Left cardiac atrium (tissue), 4 donors: ENCODE measurements around the gene ARL17B. TPM values are rescaled to one million over a fixed set of nuclear protein-coding genes. Genes with fewer than 3 reads are reported as not detected.
"Not testable (repeated sequence)": the region's sequence is repeated elsewhere in the genome, so short reads cannot be mapped to it uniquely, and the experiment has no call there.

Experiments
- ATAC-seq, 2 donors: fragments of 200-7000 bp; cut with Tn5 transposase; one replicate each; pipeline ENCODE4 v1.9.1; 2020; ENCODE audit warnings: mild to moderate bottlenecking in 2 of 2, moderate library complexity in 2 of 2
- DNase-seq: peaks from one replicate; pipeline ENCODE4 v3.0.0-alpha.2; 2020
- intact Hi-C, 2 donors: fragments of 100-400 bp; cut with DNase I; formaldehyde crosslinking; loops; one replicate each; pipeline versions ENCODE4 v1.14.1 to v1.15.1; 2022 to 2023
- long read RNA-seq: library from polyadenylated mRNA; unstranded; transcript quantifications from one replicate; pipeline ENCODE4 v2.0.0, GENCODE V29; 2021
- total RNA-seq, 2 donors: library from RNA; stranded (reverse); fragmentation: NEBNext Ultra II Directional; extraction: Animal tissue kit (Norgen Biotek cat#: 25700); gene quantifications; one replicate each; pipeline ENCODE4 v1.2.1, GENCODE V29; 2021
- donor health status: DM: no; HTN: yes; CAD: no.
- donor health status: DM: no; HTN: yes; CAD: no; lungs with severe emphysema.
- donor health status: DM: yes; HTN: yes; CAD: no.
- donor health status: Dilated cardiomyopathy.

ARL17B gene
- total RNA-seq: 10 to 100 TPM in 1 of 2 donors, 1 to 10 TPM in 1; 9.8 to 19.1 TPM
- long read RNA-seq, partial matches to known transcripts: 0 of 4 reads
- long read RNA-seq, other reads (novel, unspliced or antisense): 4 of 4 reads

GRCh38 chr17:46361755-46362154 is at the start of gene ARL17B:
Gene ARL17B (minus strand): TSS chr17:46361766. CDS start chr17:46358397, 3,369 bp downstream.
- peak; percentile 99 for ATAC-seq
- DNase-seq: peak; percentile 85
- intact Hi-C loops: not testable (repeated sequence)

GRCh38 chr17:46409864-46410263 is 48.3 kb upstream of the ARL17B start:
- intact Hi-C loops, DNase-seq, ATAC-seq: not testable (repeated sequence)

DNA sequence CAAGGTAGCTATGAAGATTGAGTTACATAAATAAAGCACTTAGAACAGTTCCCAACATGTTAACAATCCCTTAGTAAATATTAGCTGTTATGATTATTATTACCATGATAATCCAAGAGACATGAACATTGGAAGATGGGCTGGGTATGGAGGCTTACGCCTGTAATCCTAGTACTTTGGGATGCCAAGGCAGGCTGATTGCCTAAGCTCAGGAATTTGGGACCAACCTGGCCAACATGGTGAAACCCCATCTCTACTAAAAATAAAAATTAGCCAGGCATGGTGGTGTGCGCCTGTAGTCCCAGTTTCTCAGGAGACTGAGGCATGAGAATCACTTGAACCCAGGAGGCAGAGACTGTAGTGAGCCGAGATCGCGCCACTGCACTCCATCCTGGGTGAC is 45.6 kb upstream of the ARL17B start:
- ATAC-seq, DNase-seq, intact Hi-C loops: not testable (repeated sequence)

DNA sequence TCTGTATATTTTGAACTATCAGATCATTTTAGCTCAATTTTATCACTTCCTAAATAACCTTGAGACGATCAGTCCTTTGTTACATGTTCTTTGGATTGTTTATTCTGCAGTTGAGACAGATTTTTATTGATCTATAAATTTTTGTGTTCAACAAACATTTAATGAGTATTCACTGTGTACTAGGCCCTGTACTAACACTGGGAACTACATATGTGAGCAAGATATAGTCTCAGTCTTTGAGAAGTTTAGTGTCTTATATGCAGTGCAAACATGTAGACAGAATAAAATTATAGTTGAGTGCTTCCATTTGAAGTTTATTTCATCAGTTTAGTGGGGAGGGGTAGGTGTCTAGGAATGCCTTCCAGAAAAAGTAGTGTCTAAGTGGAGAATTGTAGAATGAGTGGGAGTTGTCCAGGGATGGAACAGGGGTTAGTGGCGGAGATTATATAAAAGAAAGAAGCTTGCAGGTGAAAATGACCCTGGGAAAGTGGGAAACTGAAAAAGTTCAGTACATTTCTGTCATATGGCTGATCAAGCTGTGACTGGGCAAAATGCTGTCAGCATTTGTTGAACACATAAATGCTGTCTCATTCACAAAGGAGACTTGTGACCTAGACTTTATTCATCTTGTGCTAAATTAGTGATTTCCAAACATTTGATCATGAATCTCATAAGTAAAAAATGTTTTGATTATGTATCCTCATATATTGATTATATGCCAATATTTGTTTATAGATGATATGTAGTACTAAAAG is 39.6 kb upstream of the ARL17B start:
- ATAC-seq: peak in 1 of 2 donors; percentile 13
- DNase-seq, intact Hi-C loops: not testable (repeated sequence)

DNA sequence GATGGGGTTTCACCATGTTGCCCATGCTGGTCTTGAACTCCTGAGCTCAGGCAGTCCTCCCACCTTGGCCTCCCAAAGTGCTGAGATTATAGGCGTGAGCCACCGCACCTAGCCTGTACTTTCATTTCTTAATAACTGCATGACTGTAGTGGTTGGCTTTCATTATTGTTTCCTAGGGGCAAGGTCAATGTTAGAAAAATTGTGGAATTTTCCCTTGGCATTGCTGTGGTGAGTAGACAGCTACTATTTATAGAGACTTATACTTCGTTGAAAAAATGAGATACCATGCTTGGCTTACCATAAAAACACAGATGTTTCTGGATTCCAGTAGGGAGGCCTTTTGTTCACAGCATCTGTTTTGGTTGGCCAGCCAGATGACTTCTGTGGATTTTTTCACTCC is 39.0 kb upstream of the ARL17B start:
- ATAC-seq: peak in 1 of 2 donors; percentile 18
- intact Hi-C loops, DNase-seq: not testable (repeated sequence)

DNA sequence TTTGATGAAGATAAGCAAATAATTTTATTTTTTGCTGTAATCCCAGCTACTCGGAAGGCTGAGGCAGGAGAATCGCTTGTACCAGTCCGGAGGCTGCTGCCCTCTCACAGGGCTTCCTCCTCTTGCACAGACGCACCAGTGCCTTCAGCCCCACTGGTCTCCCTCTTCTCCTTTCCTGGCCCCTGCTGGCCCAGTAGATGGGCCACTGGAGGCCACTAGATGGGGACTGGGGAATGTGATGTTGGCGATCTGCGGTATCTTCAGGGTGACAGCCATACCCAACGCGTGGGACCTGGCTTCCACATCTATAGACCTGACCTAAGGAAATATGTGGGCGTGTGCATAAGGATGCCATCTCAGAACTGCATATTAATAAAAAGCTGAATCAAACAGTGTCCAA is 38.4 kb upstream of the ARL17B start:
- intact Hi-C loops, DNase-seq: not testable (repeated sequence)
- peak in 1 of 2 donors; percentile 42 for ATAC-seq

- DNase-seq, intact Hi-C loops, ATAC-seq: not testable (repeated sequence)
These were observed 34.7 kb upstream of the ARL17B start for GRCh38 chr17:46396292-46396691.

DNA sequence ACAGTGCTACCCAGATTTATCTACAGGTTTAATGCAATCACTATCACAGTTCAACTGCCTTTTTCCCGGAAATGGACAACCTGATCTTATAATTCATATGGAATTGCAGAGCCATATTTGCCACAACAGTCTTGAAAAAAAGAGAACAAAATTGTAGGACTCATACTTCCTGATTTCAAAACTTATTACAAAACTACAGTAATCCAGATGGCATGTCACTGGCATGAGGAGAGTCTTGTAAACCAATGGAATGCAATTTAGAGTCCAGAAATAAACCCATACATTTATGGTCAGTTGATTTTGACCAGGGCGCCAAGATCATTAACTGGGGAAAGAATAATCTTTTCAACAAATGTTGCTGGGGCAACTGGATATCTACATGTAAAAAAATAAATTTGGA is 32.1 kb upstream of the ARL17B start:
- ATAC-seq, intact Hi-C loops, DNase-seq: not testable (repeated sequence)

GRCh38 chr17:46385491-46385890 is 23.9 kb upstream of the ARL17B start:
- intact Hi-C loops, ATAC-seq, DNase-seq: not testable (repeated sequence)

GRCh38 chr17:46383118-46383517 is 21.6 kb upstream of the ARL17B start:
- DNase-seq, ATAC-seq, intact Hi-C loops: not testable (repeated sequence)

DNA sequence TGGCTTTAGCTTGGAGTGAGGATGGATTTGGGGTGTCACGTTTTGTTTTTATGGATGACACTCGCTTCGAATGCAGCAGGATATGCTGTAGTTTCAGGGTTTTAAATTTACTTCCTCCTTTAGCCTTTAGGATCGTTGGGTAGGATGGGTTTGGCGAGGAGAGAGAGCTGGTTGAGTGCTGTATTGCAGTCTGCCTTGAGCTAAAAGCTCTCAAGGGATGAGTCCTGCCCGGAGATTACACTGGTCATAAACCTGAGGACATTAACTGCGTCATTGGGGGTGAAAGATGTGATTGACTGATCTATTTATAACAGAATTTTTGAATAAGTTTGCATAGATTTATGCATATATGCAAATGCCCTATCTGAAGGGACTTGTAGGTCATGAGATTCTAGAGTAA is 11.9 kb upstream of the ARL17B start:
- intact Hi-C loops, DNase-seq: not testable (repeated sequence)
- ATAC-seq: peak; percentile 58 to 80

DNA sequence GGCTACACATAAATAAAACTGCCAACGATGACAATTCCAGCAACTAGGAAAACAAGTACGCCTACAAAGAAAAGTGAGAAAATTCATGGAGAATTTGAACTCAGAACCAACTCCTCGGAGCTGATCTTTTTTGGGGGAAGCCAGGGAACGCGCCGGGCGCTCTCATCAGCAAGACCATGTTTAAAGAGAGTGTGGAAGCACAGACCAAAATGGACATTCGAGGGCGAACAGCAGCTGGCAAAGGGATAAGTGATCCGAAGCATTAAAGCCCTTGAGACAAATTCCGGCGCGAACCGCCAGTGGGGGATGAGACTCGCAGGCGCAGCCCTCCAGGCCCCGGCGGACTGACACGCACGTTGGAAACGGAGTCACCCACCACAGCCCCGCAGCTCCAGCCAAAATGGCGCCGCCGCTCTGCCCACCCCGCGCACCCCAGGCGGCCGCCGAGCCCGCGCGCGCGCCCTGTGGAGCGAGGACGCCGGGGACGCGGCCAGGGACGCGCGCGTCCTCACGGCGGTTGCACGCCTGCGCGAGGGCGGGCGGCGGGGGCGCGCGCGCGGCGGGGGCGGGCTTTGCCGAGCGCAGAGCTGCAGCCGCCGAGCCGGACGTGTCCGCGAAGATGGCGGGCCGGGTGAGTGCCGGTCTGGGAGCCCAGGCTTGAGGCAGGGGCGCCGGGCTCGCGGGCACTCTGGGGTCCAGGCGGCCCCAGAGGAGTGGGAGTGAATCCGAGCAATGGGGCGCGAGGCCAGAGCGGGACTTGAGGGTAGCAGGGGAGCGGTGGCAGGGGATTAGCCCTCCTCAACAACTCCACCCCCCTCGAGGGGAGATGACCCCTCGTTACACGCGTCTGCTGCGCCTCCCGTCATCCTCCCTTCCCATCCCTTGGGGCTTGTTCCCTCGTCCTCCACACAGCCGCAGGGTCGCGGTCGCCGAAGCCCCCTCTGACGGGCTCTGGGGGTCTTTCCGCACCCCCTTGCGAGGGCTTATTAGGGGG is 11.0 kb upstream of the ARL17B start:
- ATAC-seq: peak; percentile 98 to 99

GRCh38 chr17:46367520-46367919 is 6.0 kb upstream of the ARL17B start:
- ATAC-seq, intact Hi-C loops, DNase-seq: not testable (repeated sequence)

More for the DNA sequence above, 11.0 kb upstream of the ARL17B start:
- DNase-seq, intact Hi-C loops: not testable (repeated sequence)

DNA sequence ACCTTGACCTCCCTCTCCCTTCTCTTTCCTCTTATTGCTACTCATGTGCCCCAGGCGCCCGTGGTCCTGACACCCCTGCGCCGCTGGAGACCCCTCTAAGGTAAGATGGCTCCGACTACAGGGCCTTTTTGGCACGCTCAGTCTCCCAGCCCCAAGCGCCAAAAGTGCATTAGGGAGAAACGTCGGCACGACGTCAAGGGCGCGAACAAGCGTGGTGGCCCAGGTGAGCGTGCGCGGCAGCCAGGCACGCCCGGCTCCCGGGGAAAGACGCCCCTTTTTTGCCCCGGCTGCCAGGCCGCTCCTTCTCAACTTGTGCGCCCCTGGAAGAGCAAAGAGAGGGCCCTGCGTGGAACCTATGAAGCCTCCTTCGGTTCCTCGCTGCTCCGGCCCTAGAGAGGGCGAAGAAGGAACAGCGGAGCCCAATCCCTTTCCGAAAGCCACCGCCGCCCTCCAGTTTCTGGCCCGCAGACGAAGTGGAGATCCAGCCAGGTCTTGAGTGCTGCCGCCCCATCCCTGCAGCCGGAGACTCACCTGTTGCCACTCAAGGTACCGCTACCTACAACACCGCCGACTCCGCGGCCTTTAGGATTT is 326 bp downstream of the ARL17B start:
- ATAC-seq: peak; percentile 40 to 63

GRCh38 chr17:46353856-46354255 is 7.7 kb downstream of the ARL17B start:
- peak in 1 of 2 donors; percentile 74 for ATAC-seq
- intact Hi-C loops, DNase-seq: not testable (repeated sequence)

More for the DNA sequence above, 326 bp downstream of the ARL17B start:
- DNase-seq, intact Hi-C loops: not testable (repeated sequence)

DNA sequence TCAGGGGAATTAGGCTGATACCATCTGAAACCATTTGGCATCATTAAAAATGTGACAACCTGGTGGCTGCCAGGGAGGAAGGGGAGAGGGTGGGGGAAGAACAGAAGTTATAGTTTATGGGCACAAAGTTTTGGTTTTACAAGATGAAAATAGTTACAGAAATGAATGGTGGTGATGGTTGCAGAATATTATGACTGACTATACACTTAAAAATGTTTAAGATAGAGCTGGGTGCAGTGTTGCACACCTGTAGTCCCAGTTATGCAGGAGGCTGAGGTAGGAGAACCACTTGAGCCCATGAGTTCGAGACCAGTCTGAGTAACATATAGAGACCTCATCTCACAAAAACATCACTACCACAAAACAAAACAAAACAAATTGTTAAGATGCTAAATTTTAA is 12.5 kb downstream of the ARL17B start:
- DNase-seq, intact Hi-C loops, ATAC-seq: not testable (repeated sequence)

DNA sequence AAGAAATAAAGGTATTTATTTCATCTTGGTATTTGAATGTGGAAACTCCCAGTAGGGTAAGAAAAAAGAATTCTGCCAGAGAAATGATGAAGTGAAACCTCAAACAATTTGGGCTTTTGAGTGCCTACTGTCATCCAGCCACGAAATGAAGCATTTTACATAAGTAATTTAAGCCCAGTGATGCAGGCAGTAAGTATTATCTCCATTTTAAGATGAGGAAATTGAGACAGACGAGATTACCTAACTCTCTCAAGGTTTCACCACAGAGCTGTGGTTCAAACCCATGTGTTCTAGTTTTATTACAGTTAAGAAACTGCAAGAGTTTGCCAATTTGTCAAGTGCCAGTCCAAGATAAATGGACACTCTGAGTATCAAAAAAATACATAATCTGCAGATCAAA is 13.2 kb downstream of the ARL17B start:
- intact Hi-C loops, DNase-seq: not testable (repeated sequence)
- ATAC-seq: peak; percentile 19 to 72

DNA sequence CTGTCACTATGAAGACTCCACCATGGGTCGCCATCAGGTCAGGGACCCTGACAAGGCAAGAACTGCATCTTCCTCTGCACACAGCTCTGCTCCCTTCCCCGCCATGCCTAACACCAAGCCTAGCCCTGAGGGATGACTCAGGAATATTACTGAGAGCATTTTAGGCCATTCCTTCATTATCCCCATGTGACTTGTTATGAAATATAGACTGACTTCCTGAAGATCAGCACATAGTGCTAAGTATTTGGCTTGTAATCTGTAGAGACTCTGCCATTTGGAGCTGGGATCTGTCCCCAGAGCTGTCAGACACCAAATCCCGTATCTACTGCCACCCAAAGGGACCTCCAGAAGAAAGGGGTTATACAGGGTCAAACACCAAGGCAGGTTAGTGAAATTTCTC is 19.4 kb downstream of the ARL17B start:
- intact Hi-C loops, DNase-seq: not testable (repeated sequence)
- ATAC-seq: peak; percentile 77 to 78

GRCh38 chr17:46341220-46341619 is 20.3 kb downstream of the ARL17B start:
- DNase-seq, intact Hi-C loops, ATAC-seq: not testable (repeated sequence)
